ENCODE data around the gene RAP1GAP. TPM values are rescaled to one million over a fixed set of nuclear protein-coding genes. Genes with fewer than 3 reads are reported as not detected.

RAP1GAP gene
- polyA plus RNA-seq, 1 donor = 20.2 TPM

GRCh38 chr1:21628798-21629393 is 40.3 kb downstream of the RAP1GAP start:
- DNase-seq = no peak

DNA sequence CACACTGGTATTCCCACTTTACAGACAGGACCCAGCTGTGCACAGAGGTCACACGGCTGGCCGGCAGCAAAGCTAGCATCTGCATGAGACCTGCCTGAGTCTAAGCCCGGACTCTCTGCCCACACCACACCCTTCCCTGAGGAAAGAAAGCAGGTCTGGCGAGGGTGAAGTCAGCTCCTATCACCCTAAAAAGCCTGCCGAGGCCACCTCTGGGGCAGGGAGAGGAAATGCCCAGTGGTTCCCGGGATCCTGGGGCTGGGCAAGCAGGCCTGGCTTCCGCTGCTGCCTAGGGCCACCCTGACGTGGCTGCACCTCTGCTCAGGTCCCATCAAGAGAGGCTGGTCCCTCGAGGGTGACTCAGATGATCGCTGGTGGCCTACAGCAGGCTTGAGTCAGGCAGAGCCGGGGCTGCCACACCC is 42.2 kb downstream of the RAP1GAP start:
- DNase-seq = no peak

- no peak for DNase-seq
Measured at GRCh38 chr1:21625390-21626190, 43.6 kb downstream of the RAP1GAP start.

DNA sequence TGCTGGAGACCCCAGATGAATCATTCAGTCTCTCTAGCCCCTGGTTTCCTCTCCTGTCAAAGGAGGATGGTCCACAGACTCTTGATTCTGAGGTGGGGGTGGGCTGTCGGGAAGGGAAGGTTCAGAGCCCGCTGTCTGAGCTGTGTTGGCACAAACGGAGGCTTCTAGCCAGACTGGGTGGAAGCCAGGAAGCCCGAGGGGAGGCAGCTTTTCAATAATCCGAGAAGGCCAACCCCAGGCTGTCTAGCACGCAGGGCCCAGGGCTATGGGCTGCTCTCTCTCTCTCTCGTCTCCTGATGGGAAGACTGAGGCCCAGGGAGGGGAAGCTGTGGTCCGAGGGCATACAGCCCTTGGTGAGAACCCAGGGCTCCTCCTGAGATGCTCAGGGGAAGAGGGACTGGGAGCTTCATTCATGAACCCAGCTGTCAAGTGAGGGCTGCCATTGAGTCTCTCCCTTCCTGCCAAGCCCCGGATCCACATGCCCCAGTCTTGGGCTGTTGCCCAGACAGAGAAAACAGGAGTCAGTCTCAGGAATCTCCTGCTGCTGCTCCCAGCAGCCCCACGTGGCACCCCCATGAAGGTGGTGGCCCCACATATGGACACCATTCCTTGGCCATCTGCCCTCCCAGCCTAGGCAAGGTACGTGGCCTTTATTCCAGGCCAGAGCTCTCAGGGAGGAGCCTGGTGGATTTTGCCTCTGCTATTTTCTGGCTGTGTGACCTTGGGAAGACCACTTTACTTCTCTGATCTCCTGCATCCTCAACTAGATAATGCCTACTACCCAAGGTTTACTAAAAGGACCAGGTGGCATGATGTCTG is 44.4 kb downstream of the RAP1GAP start:
- no peak for DNase-seq

DNA sequence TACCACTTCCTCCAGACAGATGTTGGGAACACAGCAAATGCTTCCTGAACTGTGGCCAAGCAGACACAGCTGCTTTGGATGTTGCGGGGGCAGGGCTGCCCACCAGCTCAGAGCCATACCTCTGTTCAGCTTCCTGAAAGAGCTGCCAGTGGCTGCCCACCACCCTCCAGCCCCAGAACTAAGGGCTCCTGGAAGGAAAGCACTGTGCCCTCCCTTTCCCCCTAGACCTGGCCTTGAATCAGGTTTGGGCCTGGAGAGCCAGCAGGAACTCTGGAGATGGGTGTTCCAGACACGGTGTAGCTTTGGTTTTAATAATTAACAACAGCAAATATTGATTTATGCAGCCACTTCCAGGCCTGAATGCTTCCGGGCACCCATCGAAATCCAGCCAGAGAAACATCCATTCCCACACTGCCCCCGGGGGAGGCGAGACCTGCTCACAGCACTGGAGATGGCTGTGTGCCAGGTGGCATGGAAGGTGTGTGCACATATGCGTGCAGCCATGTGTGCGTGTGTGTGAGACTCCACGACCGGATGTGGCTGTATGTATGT is 45.7 kb downstream of the RAP1GAP start:
- DNase-seq = no peak

- no peak for DNase-seq
Measured at GRCh38 chr1:21622466-21623315, 46.5 kb downstream of the RAP1GAP start.

- DNase-seq = no peak
Measured at GRCh38 chr1:21621761-21622436, 47.3 kb downstream of the RAP1GAP start.

DNA sequence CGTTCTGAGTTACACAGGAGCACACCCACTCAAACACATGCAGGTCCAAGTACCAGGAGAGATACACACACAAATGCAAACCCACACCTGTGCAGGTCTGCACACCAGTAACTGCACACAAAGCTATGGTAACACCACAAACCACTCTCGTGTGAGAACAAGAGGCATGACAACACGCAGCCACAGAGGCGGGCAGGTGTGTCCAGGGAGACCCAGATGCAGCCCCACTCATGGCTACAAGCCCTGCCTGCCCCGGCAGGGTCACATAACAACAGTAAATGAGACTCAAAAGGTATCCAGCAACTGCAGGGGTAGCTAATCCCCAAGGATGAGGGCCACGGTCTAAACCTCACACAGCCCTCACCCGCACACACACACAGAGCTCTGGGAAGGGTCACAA is 48.1 kb downstream of the RAP1GAP start:
- no peak for DNase-seq

DNA sequence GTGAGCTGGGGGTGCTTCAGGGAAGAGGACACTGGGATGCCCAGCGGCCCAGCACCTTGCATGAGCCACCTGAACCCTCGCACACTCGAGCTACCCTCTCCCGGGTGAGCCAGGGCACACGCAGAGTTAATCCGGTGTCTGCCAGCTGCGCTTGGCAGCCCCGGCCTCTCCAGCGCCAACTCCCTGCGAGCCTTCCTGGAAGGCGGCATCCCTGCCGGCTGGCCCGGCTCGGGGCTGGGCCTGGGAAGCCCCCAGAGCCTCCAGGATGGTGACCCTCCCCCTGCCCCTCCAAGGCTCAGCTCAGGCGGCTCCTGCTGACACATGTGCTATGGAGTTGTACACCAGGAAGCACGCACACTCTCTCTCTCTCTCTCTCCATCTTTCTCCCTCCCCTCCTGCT is 48.7 kb downstream of the RAP1GAP start:
- DNase-seq = no peak

- DNase-seq = no peak
Measured at GRCh38 chr1:21620011-21620410, 49.1 kb downstream of the RAP1GAP start.

DNA sequence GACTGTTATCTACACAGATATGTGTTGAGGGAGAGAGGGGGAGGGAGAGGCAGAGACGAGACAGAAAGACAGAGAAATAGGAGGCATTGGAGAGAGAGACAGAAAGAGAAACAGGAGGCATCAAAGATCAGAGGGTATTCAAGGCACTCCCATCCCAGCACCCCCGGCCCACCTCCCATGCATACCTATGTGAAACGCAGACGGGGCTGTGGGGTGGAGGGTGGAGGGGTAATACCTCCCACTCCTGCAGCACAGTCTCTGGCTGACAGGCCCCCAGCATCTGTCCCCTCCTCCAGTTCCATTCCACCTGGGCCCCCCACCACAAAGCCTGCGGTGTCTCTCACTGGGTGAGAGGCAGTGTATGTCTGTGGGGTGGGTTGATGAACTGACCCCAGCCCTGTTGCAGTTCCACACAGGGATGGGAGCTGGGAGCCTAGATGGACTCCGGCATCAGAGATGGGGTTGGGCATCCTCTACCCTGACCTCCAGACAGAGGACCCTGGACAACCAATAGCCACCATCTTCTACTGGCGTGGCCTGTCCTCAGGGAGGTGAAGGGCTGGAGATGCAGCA is 49.7 kb downstream of the RAP1GAP start:
- DNase-seq = no peak

DNA sequence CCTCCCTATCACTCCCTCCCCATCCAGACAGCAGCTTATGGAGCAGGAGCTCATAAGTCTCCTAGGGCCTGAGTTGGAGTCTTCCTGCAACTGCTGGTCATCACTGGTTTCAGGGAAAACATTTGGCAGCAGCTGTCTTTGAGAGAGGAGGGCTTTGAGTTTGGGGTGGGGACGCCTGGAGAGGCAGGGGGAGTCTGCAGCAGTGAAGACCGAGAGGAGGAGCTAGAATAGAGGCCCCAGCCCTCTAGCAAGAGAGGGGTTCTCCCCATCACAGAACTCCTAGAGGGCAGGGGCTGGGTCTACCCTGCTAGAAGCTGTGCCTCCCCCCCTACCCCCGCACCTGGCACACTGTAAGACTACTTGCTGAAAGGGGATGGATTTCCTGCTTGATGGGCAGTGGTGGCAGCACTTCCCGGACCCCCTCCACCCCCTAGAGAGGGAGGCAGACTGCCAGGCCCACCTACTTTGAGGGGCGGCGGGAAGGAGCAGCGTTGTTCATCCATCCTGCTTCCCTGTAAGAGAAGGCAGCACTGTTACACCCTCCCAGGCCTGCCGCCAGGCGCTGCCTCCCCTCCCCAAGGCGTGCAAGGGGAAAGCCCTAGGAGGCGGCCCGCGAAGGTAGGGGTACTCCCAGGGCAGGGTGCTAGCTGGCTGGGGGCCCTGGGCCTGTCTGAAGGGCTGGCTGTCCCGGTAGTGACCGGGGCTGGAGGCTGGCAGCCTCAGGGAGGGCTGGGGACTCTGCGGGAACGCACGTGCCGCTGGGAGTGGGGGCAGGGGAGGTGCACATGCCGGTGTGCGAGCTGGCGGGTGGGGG is 50.4 kb downstream of the RAP1GAP start:
- DNase-seq = no peak

DNA sequence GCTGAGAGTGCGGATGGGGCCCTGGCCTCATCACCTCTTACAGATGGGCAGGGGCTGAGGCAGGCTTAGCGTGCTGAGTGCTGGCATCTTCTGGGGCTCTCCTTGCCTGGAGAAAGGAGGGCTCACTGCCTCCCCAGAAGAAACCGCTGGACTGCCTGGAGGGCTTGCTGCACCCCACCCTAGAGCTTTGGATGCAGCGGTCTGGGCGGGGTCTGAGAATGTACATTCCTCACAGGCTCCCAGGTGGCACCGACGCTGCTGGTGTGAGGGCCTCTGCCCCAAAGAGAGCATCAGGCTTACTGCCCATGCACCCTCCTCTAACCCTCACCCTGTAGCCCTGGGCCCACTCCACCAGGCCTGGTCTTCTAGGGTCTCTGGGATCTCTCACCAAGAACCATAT is 51.1 kb downstream of the RAP1GAP start:
- DNase-seq = no peak

- no peak for DNase-seq
Measured at GRCh38 chr1:21617126-21617738, 51.9 kb downstream of the RAP1GAP start.

DNA sequence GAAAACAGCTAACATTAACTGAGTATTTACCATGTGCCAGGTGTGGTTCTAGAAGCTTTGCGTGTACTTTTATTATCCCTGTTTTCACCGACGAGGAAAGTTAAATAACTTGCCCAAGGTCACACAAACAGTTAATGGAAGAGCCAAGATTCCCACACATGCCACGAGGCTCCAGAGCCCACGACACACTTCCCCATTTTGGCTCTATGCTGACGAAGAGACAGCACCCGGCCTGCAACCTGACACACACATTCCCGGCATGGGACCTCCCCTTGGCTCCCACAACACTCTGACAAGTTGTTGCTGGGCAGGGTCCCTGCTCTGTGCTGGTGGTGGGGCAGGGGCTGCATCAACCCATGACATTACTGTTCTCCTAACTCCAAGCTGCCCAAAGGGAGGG is 52.8 kb downstream of the RAP1GAP start:
- DNase-seq = no peak

- DNase-seq = no peak
Measured at GRCh38 chr1:21614419-21615115, 54.6 kb downstream of the RAP1GAP start.

DNA sequence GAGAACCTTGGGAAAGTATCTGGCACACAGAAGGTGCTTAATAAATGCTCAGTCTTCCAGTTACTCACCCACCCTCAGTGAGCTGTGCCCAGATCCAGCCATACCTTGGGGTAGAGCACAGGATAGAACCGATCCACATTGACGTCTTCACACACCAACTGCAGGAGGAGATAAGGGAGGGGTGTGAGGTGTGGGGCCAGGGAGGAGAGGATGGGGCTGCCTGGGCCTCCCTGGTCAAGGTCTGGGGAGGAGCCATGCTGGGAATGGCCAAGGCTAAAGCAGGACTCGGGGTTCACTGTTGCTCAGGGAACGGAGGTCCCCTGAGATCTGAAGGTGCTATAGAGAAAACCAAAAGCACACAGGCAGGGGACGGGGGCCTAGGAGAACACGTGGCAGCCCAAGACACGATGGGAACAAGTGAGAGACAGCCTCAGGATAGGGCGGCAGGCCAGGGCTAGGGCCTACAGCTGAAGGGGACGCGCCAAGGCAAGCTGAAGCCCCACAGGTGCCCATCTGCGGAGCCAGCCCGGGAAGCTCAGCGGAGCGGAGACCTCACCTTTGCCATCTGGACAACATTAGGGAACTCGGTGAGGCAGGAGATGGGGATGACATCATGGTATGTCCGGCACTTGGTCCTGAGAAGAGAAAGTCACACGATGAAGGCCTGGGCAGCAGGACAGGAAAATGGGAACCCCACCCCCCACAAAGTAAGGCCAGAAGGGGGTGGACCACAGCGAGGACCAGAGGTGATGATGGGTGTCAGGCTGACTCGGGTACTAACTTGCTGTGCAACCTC is 55.9 kb downstream of the RAP1GAP start:
- DNase-seq = no peak

DNA sequence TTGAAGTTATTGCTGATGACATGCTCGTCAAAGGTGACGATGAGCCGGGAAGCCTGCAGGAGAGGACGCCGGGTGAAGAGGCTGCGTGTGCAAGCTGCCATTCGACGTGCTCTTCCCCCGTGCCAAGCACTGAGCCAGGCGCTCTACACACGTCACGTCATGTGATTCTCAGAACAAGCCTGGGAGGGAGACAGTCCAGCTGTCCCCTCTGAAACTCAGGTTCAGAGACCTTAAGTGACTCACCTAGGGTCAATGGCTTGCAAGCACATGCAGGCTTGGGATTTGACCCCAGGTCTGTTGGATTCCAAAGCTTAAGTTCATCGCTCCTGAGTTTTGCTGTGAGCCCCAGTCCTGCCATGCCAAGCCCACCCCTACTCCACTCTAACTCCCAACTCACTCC is 57.1 kb downstream of the RAP1GAP start:
- no peak for DNase-seq

Data from left kidney (tissue), 2 donors.